T-cell (primary cell): ENCODE data around the gene LGALS9C. TPM values are rescaled to one million over a fixed set of nuclear protein-coding genes. Genes with fewer than 3 reads are reported as not detected.
"Not testable (repeated sequence)": the region's sequence is repeated elsewhere in the genome, so short reads cannot be mapped to it uniquely, and the experiment has no call there.

Source experiments
- ATAC-seq, 4 experiments: fragments of 200-7000 bp in 3 of 4; fragments of 150-1000 bp in 1 of 4; cut with Tn5 transposase; replicated peaks in 1 of 4; 1 replicate in 3 of 4; 2 replicates in 1 of 4; pipeline ENCODE4 v1.10.0; 2021; ENCODE audit warnings: moderate library complexity in 3 of 4, mild to moderate bottlenecking in 2 of 4, moderate number of reproducible peaks in 1 of 4
- CTCF ChIA-PET, 2 donors: fragments of 300-600 bp; sonication (Branson Sonifier 250); formaldehyde crosslinking; loops; one replicate each; lab custom pipeline; 2022; ENCODE audit warnings: antibody characterized with exemption in 2 of 2; lab: Charles Lee
- POLR2A ChIA-PET, 2 donors: fragments of 300-600 bp; sonication (Branson Sonifier 250); formaldehyde crosslinking; loops; one replicate each; lab custom pipeline; 2022; ENCODE audit warnings: antibody characterized with exemption in 2 of 2; lab: Charles Lee
- DNase-seq, 35 experiments: peaks; one replicate each; pipeline versions ENCODE4 v3.0.0 to v3.0.0-alpha.2; 2013 to 2023
- H3K27ac ChIP-seq: one replicate; pipeline ENCODE4 v1.5.1; 2013; ENCODE audit warnings: low read length
- H3K27me3 ChIP-seq, 2 experiments: replicated peaks in 1 of 2; 1 replicate in 1 of 2; 2 replicates in 1 of 2; pipeline versions ENCODE4 v1.6.1 to v1.7.0; 2013; ENCODE audit warnings: low read length in 1 of 2, mixed read lengths in 1 of 2; ENCODE audit not compliant: control insufficient read depth in 2 of 2, insufficient read depth in 2 of 2; ENCODE audit errors: extremely low read depth in 1 of 2
- H3K36me3 ChIP-seq, 2 donors: 1 replicate in 1 of 2; 2 replicates in 1 of 2; pipeline versions ENCODE4 v1.6.1 to v1.7.0; 2013; ENCODE audit warnings: low read length in 1 of 2; ENCODE audit not compliant: control insufficient read depth in 2 of 2, insufficient read depth in 1 of 2; ENCODE audit errors: extremely low read depth in 1 of 2
- H3K4me1 ChIP-seq, 2 experiments: 1 replicate in 1 of 2; 2 replicates in 1 of 2; pipeline versions ENCODE4 v1.6.1 to v1.7.0; 2013; ENCODE audit warnings: low read length in 2 of 2, mixed read lengths in 1 of 2; ENCODE audit not compliant: insufficient read depth in 2 of 2, control insufficient read depth in 1 of 2; ENCODE audit errors: extremely low read depth in 1 of 2
- H3K4me3 ChIP-seq, 2 donors: 1 replicate in 1 of 2; 2 replicates in 1 of 2; pipeline versions ENCODE4 v1.5.1 to v1.7.0; 2013; ENCODE audit warnings: mild to moderate bottlenecking in 2 of 2, low read length in 1 of 2, moderate library complexity in 1 of 2; ENCODE audit not compliant: control insufficient read depth in 1 of 2; ENCODE audit errors: extremely low read depth in 1 of 2
- H3K9me3 ChIP-seq: 2 replicates; pipeline ENCODE4 v1.7.0; 2013
- H3K27ac Mint-ChIP-seq, 2 donors: one replicate each; pipeline ENCODE4 v1.8.0; 2020 to 2021; ENCODE audit warnings: mild to moderate bottlenecking in 2 of 2, mixed read lengths in 2 of 2
- H3K27me3 Mint-ChIP-seq, 2 donors: one replicate each; pipeline ENCODE4 v1.8.0; 2021 to 2022; ENCODE audit warnings: mixed read lengths in 2 of 2
- H3K36me3 Mint-ChIP-seq: one replicate; pipeline ENCODE4 v1.8.0; 2021; ENCODE audit warnings: mixed read lengths
- H3K4me1 Mint-ChIP-seq, 3 donors: one replicate each; pipeline ENCODE4 v1.8.0; 2020 to 2022; ENCODE audit warnings: mixed read lengths in 3 of 3, mild to moderate bottlenecking in 1 of 3
- H3K4me3 Mint-ChIP-seq, 3 donors: one replicate each; pipeline ENCODE4 v1.8.0; 2020 to 2022; ENCODE audit warnings: mild to moderate bottlenecking in 3 of 3, mixed read lengths in 3 of 3, moderate library complexity in 3 of 3
- H3K9me3 Mint-ChIP-seq, 3 donors: one replicate each; pipeline ENCODE4 v1.8.0; 2020 to 2022; ENCODE audit warnings: mixed read lengths in 3 of 3
- WGBS: methylation state at CpG from one replicate; pipeline ENCODE4 v1.1.5; 2013; ENCODE audit warnings: missing lambda C conversion rate; ENCODE audit not compliant: insufficient coverage; 5-methylcytosine and 5-hydroxymethylcytosine counted together
- total RNA-seq, 35 experiments: library from RNA in 6 of 35; stranded (reverse) in 6 of 35; fragments of 120-200 nt in 1 of 35; gene quantifications; one replicate each; pipeline versions ENCODE4 v1.2.1 to v1.2.4 and lab custom pipeline; 2013 to 2026

The LGALS9C gene
- total RNA-seq (under 1 TPM in 3 of 5 donors, not detected in 2; 0.19 to 0.59 (median 0.54) TPM), total RNA-seq (lab: John Stamatoyannopoulos, UW) (0 to 0.56 (median 0.10) reads per million in 29 experiments)
- total RNA-seq (2013), result 0.48 TPM

GRCh38 chr17:18476508-18477308 is at the start of gene LGALS9C:
LGALS9C (plus strand) TSS chr17:18476789; CDS start chr17:18476855, 66 bp downstream.
- H3K4me1 ChIP-seq, H3K9me3 ChIP-seq, POLR2A ChIA-PET, H3K9me3 Mint-ChIP-seq, H3K36me3 Mint-ChIP-seq, H3K27me3 ChIP-seq, H3K27ac ChIP-seq, H3K4me3 ChIP-seq, CTCF ChIA-PET, H3K36me3 ChIP-seq, H3K27me3 Mint-ChIP-seq: not testable (repeated sequence)
- peak within 1 kb of the TSS in 2 of 3 donors; percentile 41 to 43 for H3K4me3 Mint-ChIP-seq
- ATAC-seq (peak in 3 of 4 experiments; percentile 36 to 88 (median 56)), DNase-seq (peak in 15 of 35 experiments; percentile 2 to 46 (median 18))
- WGBS, result 0% methylated on average over 5 of the region's 9 CpGs
- peaks cover 0 to 10% (median 8%) of the 10 kb centered on the region in 3 donors for H3K4me1 Mint-ChIP-seq
- H3K27ac Mint-ChIP-seq, result peak within 1 kb of the TSS; percentile 57 to 79

- CTCF ChIA-PET, DNase-seq, H3K4me1 ChIP-seq, H3K4me3 Mint-ChIP-seq, H3K36me3 ChIP-seq, POLR2A ChIA-PET, H3K27ac Mint-ChIP-seq, H3K36me3 Mint-ChIP-seq, H3K9me3 Mint-ChIP-seq, ATAC-seq, H3K27me3 ChIP-seq, H3K4me3 ChIP-seq, H3K27ac ChIP-seq, H3K9me3 ChIP-seq, H3K4me1 Mint-ChIP-seq, H3K27me3 Mint-ChIP-seq: not testable (repeated sequence)
- WGBS, result no CpG with 5 or more reads among the region's 9 CpGs
These were observed 44.4 kb upstream of the LGALS9C start for GRCh38 chr17:18432206-18432605.

GRCh38 chr17:18439465-18439870 is 37.1 kb upstream of the LGALS9C start:
- DNase-seq, H3K4me1 ChIP-seq, CTCF ChIA-PET, H3K27me3 ChIP-seq, H3K27me3 Mint-ChIP-seq, H3K4me1 Mint-ChIP-seq, POLR2A ChIA-PET, ATAC-seq, H3K9me3 ChIP-seq, H3K36me3 Mint-ChIP-seq, H3K9me3 Mint-ChIP-seq, H3K27ac Mint-ChIP-seq, H3K36me3 ChIP-seq, H3K27ac ChIP-seq, H3K4me3 Mint-ChIP-seq, H3K4me3 ChIP-seq: not testable (repeated sequence)
- no CpG with 5 or more reads among the region's 9 CpGs for WGBS

GRCh38 chr17:18442093-18442492 is 34.5 kb upstream of the LGALS9C start:
- H3K4me3 ChIP-seq, H3K9me3 ChIP-seq, H3K4me1 ChIP-seq, H3K36me3 ChIP-seq, H3K4me1 Mint-ChIP-seq, POLR2A ChIA-PET, H3K27ac ChIP-seq, H3K27me3 ChIP-seq, H3K27ac Mint-ChIP-seq, H3K4me3 Mint-ChIP-seq, H3K9me3 Mint-ChIP-seq, H3K27me3 Mint-ChIP-seq, CTCF ChIA-PET, H3K36me3 Mint-ChIP-seq: not testable (repeated sequence)
- DNase-seq, result peak in 27 of 35 experiments; percentile 3 to 67 (median 28)
- no CpG with 5 or more reads among the region's 9 CpGs for WGBS
- ATAC-seq, result peak in 1 of 4 experiments; percentile 76

GRCh38 chr17:18442532-18442931 is 34.1 kb upstream of the LGALS9C start:
- ATAC-seq, result peak in 1 of 4 experiments; percentile 6
- H3K27ac ChIP-seq, H3K4me1 Mint-ChIP-seq, H3K27me3 Mint-ChIP-seq, POLR2A ChIA-PET, H3K27ac Mint-ChIP-seq, DNase-seq, H3K9me3 Mint-ChIP-seq, H3K4me3 ChIP-seq, H3K27me3 ChIP-seq, H3K36me3 ChIP-seq, H3K36me3 Mint-ChIP-seq, H3K4me1 ChIP-seq, H3K9me3 ChIP-seq, CTCF ChIA-PET, H3K4me3 Mint-ChIP-seq: not testable (repeated sequence)
- WGBS, result no CpG with 5 or more reads among the region's 4 CpGs

- H3K27me3 Mint-ChIP-seq, POLR2A ChIA-PET, H3K36me3 ChIP-seq, H3K36me3 Mint-ChIP-seq, H3K27me3 ChIP-seq, CTCF ChIA-PET, H3K4me3 Mint-ChIP-seq, ATAC-seq, DNase-seq, H3K9me3 Mint-ChIP-seq, H3K9me3 ChIP-seq, H3K4me1 ChIP-seq, H3K27ac ChIP-seq, H3K27ac Mint-ChIP-seq, H3K4me3 ChIP-seq, H3K4me1 Mint-ChIP-seq: not testable (repeated sequence)
- WGBS, result no CpG with 5 or more reads among the region's 9 CpGs
These were observed 28.9 kb upstream of the LGALS9C start for GRCh38 chr17:18447476-18448205.
